Measurements from ENCODE around the gene OPCML. TPM values are rescaled to one million over a fixed set of nuclear protein-coding genes. Genes with fewer than 3 reads are reported as not detected.

OPCML gene
- total and polyA plus RNA-seq, 12 donors = under 0.01 to 1.2 (median 0.39) TPM

- DNase-seq (no peak), ATAC-seq (no peak)
- no peak for TF ChIP-seq CTCF (IDR thresholded peaks at IDR 0.05)
- intact Hi-C loops (cut with DNase I) = no loop called here
- no peaks in the 10 kb centered on the region for H3K9me3 ChIP-seq
- H3K4me1 ChIP-seq = peaks cover 0 to 14% (median 0%) of the 10 kb centered on the region in 9 donors
- H3K27me3 ChIP-seq = peaks cover 0 to 5% (median 0%) of the 10 kb centered on the region in 7 donors
- no peak overlapping the region for H3K27ac ChIP-seq
- H3K4me3 ChIP-seq = no peak overlapping the region
- no peaks in the 10 kb centered on the region for H3K36me3 ChIP-seq
- WGBS, 2 donors = 67 to 69% methylated on average over 1 of the region's 1 CpG
Observed at GRCh38 chr11:132595246-132595645, 937.1 kb downstream of the OPCML start.

- Histone ChIP-seq H3K27ac (no peak overlapping the region), H3K4me3 (no peak overlapping the region), H3K27me3 (peaks cover 0 to 2% (median 0%) of the 10 kb centered on the region in 7 donors), H3K36me3 (no peaks in the 10 kb centered on the region), H3K4me1 (peaks cover 0 to 27% (median 0%) of the 10 kb centered on the region in 9 donors), H3K9me3 (no peaks in the 10 kb centered on the region)
- TF ChIP-seq CTCF (IDR thresholded peaks at IDR 0.05) = no peak
- intact Hi-C loops (cut with DNase I) = no loop called here
- ATAC-seq (no peak), DNase-seq (no peak)
- WGBS, 2 donors = 92 to 93% methylated on average over 5 of the region's 5 CpGs
Observed at GRCh38 chr11:132590986-132591385, 941.3 kb downstream of the OPCML start.

GRCh38 chr11:132590554-132590953, 941.7 kb downstream of the OPCML start:
- H3K4me3 ChIP-seq = no peak overlapping the region
- no peak for TF ChIP-seq CTCF (IDR thresholded peaks at IDR 0.05)
- no peaks in the 10 kb centered on the region for H3K9me3 ChIP-seq
- no peak for DNase-seq
- intact Hi-C loops (cut with DNase I) = no loop called here
- H3K27ac ChIP-seq = no peak overlapping the region
- no peak for ATAC-seq
- no peaks in the 10 kb centered on the region for H3K36me3 ChIP-seq
- peaks cover 0 to 23% (median 0%) of the 10 kb centered on the region in 9 donors for H3K4me1 ChIP-seq
- peaks cover 0 to 2% (median 0%) of the 10 kb centered on the region in 7 donors for H3K27me3 ChIP-seq
- WGBS, 2 donors = 74 to 75% methylated on average over 7 of the region's 7 CpGs

DNA sequence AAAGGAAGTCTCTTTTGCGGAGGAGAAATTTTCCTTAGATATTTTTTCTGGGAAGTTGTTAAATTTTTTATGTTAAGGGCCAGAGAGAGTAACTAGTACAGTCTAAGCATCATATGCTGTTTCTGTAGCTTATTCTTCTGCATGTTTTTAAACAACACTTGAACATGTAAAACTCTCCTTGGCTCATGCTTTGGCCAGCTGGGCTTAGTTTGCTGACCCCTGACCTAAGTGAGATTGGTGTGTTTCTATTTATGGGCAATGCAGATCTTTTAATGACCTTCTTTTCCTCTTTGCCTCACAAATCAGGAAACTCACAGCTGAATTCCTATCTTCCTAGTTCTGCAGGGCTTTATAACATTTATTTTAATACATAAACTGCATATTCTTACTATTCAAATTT, 942.5 kb downstream of the OPCML start:
- 46 to 57% methylated on average over 1 of the region's 1 CpG for WGBS, 2 donors
- no peak overlapping the region for H3K4me3 ChIP-seq
- H3K27me3 ChIP-seq = peaks cover 0 to 2% (median 0%) of the 10 kb centered on the region in 7 donors
- no peaks in the 10 kb centered on the region for H3K36me3 ChIP-seq
- DNase-seq (no peak), ATAC-seq (no peak)
- peaks cover 0 to 20% (median 0%) of the 10 kb centered on the region in 9 donors for H3K4me1 ChIP-seq
- no peak overlapping the region for H3K27ac ChIP-seq
- intact Hi-C loops (cut with DNase I) = loop anchor here in 1 of 10 donors (10.0 kb wide), 1 partner anchor 185 kb away; no protein-coding TSS in a partner anchor
- no peak for TF ChIP-seq CTCF (IDR thresholded peaks at IDR 0.05)
- no peaks in the 10 kb centered on the region for H3K9me3 ChIP-seq
